Fibroblast of lung (primary cell): ENCODE data around the gene TAF9. TPM values are rescaled to one million over a fixed set of nuclear protein-coding genes. Genes with fewer than 3 reads are reported as not detected.

Experiments
- DNase-seq, 2 donors: peaks; one replicate each; pipeline versions ENCODE4 v3.0.0 to v3.0.0-alpha.2; 2010; ENCODE audit warnings: low read depth in 2 of 2
- H2AFZ ChIP-seq: 2 replicates; pipeline ENCODE4 v1.5.1; 2012; ENCODE audit warnings: low read length, control low read depth, inconsistent platforms
- H3K27ac ChIP-seq: 2 replicates; pipeline ENCODE4 v1.5.1; 2011; ENCODE audit warnings: low read length, control low read depth; ENCODE audit not compliant: insufficient read depth
- H3K27me3 ChIP-seq: 2 replicates; pipeline ENCODE4 v1.5.1; 2011; ENCODE audit warnings: mild to moderate bottlenecking, low read length; ENCODE audit not compliant: control insufficient read depth, insufficient read depth
- H3K36me3 ChIP-seq: 2 replicates; pipeline ENCODE4 v1.5.1; 2011; ENCODE audit warnings: low read length; ENCODE audit not compliant: control insufficient read depth, insufficient read depth
- H3K4me1 ChIP-seq: 2 replicates; pipeline ENCODE4 v1.5.1; 2011; ENCODE audit warnings: low read length; ENCODE audit not compliant: control insufficient read depth, insufficient read depth; ENCODE audit errors: extremely low read depth
- H3K4me2 ChIP-seq: 2 replicates; pipeline ENCODE4 v1.5.1; 2011; ENCODE audit warnings: low read length, control low read depth; ENCODE audit not compliant: insufficient read depth; ENCODE audit errors: extremely low read depth
- H3K4me3 ChIP-seq, 4 experiments: fragments of 200-600 bp in 1 of 4; sonication (generic) in 1 of 4; replicated peaks in 1 of 4; 2 replicates each; pipeline ENCODE4 v1.5.1; 2011 to 2016; ENCODE audit warnings: low read length in 4 of 4, low read depth in 3 of 4, mild to moderate bottlenecking in 3 of 4, control low read depth in 2 of 4, inconsistent platforms in 1 of 4, mixed read lengths in 1 of 4; ENCODE audit not compliant: insufficient read depth in 1 of 4; ENCODE audit errors: control extremely low read depth in 1 of 4
- H3K79me2 ChIP-seq: 2 replicates; pipeline ENCODE4 v1.5.1; 2012; ENCODE audit warnings: mild to moderate bottlenecking, low read length, inconsistent platforms; ENCODE audit not compliant: control insufficient read depth, insufficient read depth
- H3K9ac ChIP-seq: 2 replicates; pipeline ENCODE4 v1.5.1; 2011; ENCODE audit warnings: mild to moderate bottlenecking, low read length, control low read depth; ENCODE audit not compliant: insufficient read depth
- H3K9me3 ChIP-seq: 2 replicates; pipeline ENCODE4 v1.5.1; 2012; ENCODE audit warnings: low read depth, low read length; ENCODE audit not compliant: control insufficient read depth, insufficient read depth
- H4K20me1 ChIP-seq: 2 replicates; pipeline ENCODE4 v1.5.1; 2011; ENCODE audit warnings: low read length; ENCODE audit not compliant: control insufficient read depth, insufficient read depth; ENCODE audit errors: extremely low read depth
- EZH2 ChIP-seq: IDR thresholded peaks from 2 replicates; pipeline ENCODE4 v1.5.1; 2012; ENCODE audit warnings: low read length, control low read depth, mild to moderate bottlenecking; ENCODE audit errors: missing control alignments
- polyA plus RNA-seq, 2 donors: library from polyadenylated mRNA; depleted of rRNA in 1 of 2; stranded (reverse) in 1 of 2; unstranded in 1 of 2; fragments of >200 nt; gene quantifications; 2 replicates each; pipeline ENCODE4 v1.2.1, GENCODE V29; 2011 to 2012; ENCODE audit warnings: missing spikeins in 1 of 2
- total RNA-seq: library from RNA; depleted of rRNA; stranded (reverse); fragments of >200 nt; gene quantifications from 2 replicates; pipeline ENCODE4 v1.2.1, GENCODE V29; 2014
- TF ChIP-seq, protein P1 (sequence below), 2 donors: IDR thresholded peaks in 1 of 2; conservative IDR thresholded peaks in 1 of 2; 1 replicate in 1 of 2; 2 replicates in 1 of 2; pipeline ENCODE4 v1.5.1; 2011 to 2012; ENCODE audit warnings: low read length in 2 of 2, control low read depth in 1 of 2, inconsistent platforms in 1 of 2, low read depth in 1 of 2, mild to moderate bottlenecking in 1 of 2

Gene TAF9
- total and polyA plus RNA-seq, 2 donors (not counting 1 experiment from before 2014, with no cell fraction given): 114 to 154 TPM

DNA sequence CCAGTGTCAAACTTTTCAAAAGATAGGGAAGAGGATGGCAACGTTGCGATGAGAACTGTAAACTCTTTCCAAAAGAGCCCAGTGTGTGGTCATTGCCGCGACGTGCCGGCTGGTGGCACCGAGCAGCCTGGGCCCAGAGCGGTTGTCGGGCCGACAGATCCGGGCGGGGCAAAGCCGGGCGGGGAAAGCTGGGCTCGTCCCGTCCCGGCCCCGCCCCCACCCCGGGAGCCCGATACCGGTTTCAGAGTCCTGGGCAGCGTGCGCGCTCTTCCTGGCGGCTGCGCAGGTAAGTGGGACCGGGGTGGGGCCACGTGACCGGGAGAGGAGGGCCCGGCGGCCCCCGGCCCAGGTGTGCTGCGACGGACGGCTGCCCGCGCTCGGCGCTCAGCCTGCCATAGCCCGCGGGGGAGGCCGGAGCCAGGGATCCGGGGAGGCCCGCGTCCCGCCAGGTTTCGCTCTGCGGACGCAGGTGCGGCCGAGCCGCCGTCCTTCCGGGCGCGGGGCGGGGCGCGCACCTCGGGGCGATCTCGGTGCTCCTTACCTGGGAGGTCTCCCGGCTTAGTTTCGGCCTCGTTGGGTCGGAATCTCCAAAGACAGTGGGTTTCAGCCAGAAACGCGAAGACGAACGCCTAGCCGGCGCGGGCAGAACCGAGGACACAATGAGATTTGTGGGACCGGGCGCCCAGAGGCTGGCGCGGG lies 45.7 kb upstream of the TAF9 start, which contains the start of gene MARVELD2:
TSS of gene MARVELD2 (plus strand) at position 232 of the 699 bp plus-strand sequence. CDS start 4,270 bp downstream, outside the sequence.
- TF ChIP-seq EZH2: no peak
- TF ChIP-seq, protein P1, sequence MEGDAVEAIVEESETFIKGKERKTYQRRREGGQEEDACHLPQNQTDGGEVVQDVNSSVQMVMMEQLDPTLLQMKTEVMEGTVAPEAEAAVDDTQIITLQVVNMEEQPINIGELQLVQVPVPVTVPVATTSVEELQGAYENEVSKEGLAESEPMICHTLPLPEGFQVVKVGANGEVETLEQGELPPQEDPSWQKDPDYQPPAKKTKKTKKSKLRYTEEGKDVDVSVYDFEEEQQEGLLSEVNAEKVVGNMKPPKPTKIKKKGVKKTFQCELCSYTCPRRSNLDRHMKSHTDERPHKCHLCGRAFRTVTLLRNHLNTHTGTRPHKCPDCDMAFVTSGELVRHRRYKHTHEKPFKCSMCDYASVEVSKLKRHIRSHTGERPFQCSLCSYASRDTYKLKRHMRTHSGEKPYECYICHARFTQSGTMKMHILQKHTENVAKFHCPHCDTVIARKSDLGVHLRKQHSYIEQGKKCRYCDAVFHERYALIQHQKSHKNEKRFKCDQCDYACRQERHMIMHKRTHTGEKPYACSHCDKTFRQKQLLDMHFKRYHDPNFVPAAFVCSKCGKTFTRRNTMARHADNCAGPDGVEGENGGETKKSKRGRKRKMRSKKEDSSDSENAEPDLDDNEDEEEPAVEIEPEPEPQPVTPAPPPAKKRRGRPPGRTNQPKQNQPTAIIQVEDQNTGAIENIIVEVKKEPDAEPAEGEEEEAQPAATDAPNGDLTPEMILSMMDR (conservative IDR thresholded peaks at IDR 0.05 in 1 of 2, IDR thresholded peaks at IDR 0.05 in 1 of 2; ENCODE audit: low read depth in 1 of 2, low read length in 2 of 2): peak; percentile 22 to 52
- no peaks in the 10 kb centered on the region for H3K79me2 ChIP-seq
- peak within 1 kb of the TSS; percentile 28 for H2AFZ ChIP-seq
- no peaks in the 10 kb centered on the region for H3K9me3 ChIP-seq
- no peaks in the 10 kb centered on the region for H3K27me3 ChIP-seq
- no peaks in the 10 kb centered on the region for H4K20me1 ChIP-seq
- H3K4me3 ChIP-seq: peak within 1 kb of the TSS; percentile 26 to 64 (median 56)
- no peak within 1 kb of the TSS for H3K27ac ChIP-seq
- peak within 1 kb of the TSS; percentile 49 for H3K4me2 ChIP-seq
- no peaks in the 10 kb centered on the region for H3K36me3 ChIP-seq
- H3K4me1 ChIP-seq: no peaks in the 10 kb centered on the region
- DNase-seq: peak; percentile 54 to 60
- H3K9ac ChIP-seq: peak within 1 kb of the TSS; percentile 38

DNA sequence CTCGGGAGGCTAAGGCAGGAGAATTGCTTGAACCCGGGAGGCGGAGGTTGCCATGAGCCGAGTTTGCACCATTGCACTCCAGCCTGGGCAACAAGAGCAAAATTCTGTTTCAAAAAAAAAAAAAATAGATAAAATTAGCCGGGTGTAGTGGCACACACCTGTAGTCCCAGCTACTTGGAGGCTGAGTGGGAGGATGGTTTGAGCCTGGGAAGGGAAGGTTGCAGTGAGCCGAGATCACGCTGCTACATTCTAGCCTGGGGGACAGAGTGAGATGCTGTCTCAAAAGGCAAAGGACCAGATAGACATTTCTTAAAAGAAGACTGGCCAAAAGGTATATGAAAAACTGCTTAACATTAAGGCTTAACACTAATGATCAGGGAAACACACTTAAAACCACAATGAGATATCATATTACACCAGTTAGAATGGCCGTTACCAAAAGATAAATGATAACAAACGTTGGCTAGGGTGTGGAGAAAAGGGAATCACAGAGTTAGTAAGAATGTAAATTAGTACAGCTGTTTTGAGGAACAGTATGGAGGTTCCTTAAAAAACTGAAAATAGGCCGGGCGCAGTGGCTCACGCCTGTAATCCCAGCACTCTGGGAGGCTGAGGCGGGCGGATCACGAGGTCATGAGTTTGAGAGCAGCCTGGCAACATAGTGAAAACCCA lies 35.5 kb upstream of the TAF9 start:
- DNase-seq: peak in 1 of 2 donors; percentile 7
- no peak overlapping the region for H3K4me3 ChIP-seq
- H3K27ac ChIP-seq: no peak overlapping the region
- no peak overlapping the region for H3K4me2 ChIP-seq
- no peak overlapping the region for H3K9ac ChIP-seq
- H2AFZ ChIP-seq: no peak overlapping the region
- H3K27me3 ChIP-seq: no peaks in the 10 kb centered on the region
- H3K36me3 ChIP-seq: no peaks in the 10 kb centered on the region
- no peaks in the 10 kb centered on the region for H3K4me1 ChIP-seq
- H3K9me3 ChIP-seq: no peaks in the 10 kb centered on the region
- no peaks in the 10 kb centered on the region for H3K79me2 ChIP-seq
- no peak for TF ChIP-seq EZH2
- TF ChIP-seq, protein P1 (conservative IDR thresholded peaks at IDR 0.05 in 1 of 2, IDR thresholded peaks at IDR 0.05 in 1 of 2; ENCODE audit: low read depth in 1 of 2, low read length in 2 of 2): no peak
- no peaks in the 10 kb centered on the region for H4K20me1 ChIP-seq

DNA sequence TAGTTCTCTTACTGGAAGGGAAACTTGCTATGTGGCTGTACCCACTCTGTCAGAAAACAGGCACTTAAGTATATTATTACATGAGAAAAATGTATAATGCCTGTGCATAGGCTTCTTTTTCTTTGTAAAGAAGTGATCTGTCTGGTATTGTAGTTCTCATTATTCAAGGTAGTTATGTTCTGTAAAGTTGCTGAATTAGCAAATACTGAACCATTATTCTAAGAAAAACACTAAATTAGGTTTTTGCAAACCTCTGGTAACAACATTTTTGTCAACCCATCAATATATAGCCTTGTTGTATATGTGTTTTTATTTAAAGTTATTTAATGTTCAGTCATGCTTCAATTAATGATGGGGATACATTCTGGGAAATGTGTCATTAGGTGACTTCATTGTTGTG lies 9.1 kb upstream of the TAF9 start:
- Histone ChIP-seq H3K36me3 (peaks cover 6% of the 10 kb centered on the region), H3K79me2 (no peaks in the 10 kb centered on the region), H3K9ac (no peak overlapping the region), H3K4me3 (no peak overlapping the region), H3K27ac (no peak overlapping the region), H3K4me1 (no peaks in the 10 kb centered on the region), H3K9me3 (no peaks in the 10 kb centered on the region), H3K27me3 (no peaks in the 10 kb centered on the region), H2AFZ (no peak overlapping the region), H4K20me1 (no peaks in the 10 kb centered on the region), H3K4me2 (no peak overlapping the region)
- TF ChIP-seq EZH2: no peak
- TF ChIP-seq, protein P1 (conservative IDR thresholded peaks at IDR 0.05 in 1 of 2, IDR thresholded peaks at IDR 0.05 in 1 of 2; ENCODE audit: low read depth in 1 of 2, low read length in 2 of 2): no peak
- no peak for DNase-seq
